ENCODE measurements around the gene PHLPP1. TPM values are rescaled to one million over a fixed set of nuclear protein-coding genes. Genes with fewer than 3 reads are reported as not detected.

Gene PHLPP1
- total RNA-seq, 2 experiments from 2014 or later: 6.8 to 7.1 TPM

GRCh38 chr18:62790871-62791772 is 75.8 kb downstream of the PHLPP1 start:
- DNase-seq (no peak), ATAC-seq (ENCODE audit: poor library complexity) (no peak)
- Histone ChIP-seq H3K4me1 (ENCODE audit: insufficient read depth, low read length) (no peaks in the 10 kb centered on the region), H3K36me3 (ENCODE audit: insufficient read depth, low read length) (no peaks in the 10 kb centered on the region), H3K4me3 (ENCODE audit: low read length) (no peak overlapping the region), H3K9me3 (ENCODE audit: control insufficient read depth in 1 of 2, insufficient read depth in 1 of 2, low read length in 2 of 2) (no peaks in the 10 kb centered on the region), H3K27me3 (ENCODE audit: control insufficient read depth in 1 of 2, insufficient read depth in 2 of 2, low read length in 2 of 2) (no peaks in the 10 kb centered on the region), H3K27ac (ENCODE audit: low read depth in 1 of 2, low read length in 2 of 2) (no peak overlapping the region)
- Mint-ChIP-seq H3K9me3 (no peaks in the 10 kb centered on the region), H3K27me3 (no peaks in the 10 kb centered on the region), H3K36me3 (ENCODE audit: low read depth) (no peaks in the 10 kb centered on the region), H3K4me3 (no peak overlapping the region), H3K27ac (no peak overlapping the region), H3K4me1 (ENCODE audit: low read depth) (peaks cover 36% of the 10 kb centered on the region)
- ChIA-PET CTCF (no interaction called here), POLR2A (interaction anchor here (1.0 kb wide), 1 partner anchor 76 kb away, joined by 3 read pairs; the partner anchor contains the start of gene PHLPP1)
- intact Hi-C loops (cut with DNase I, micrococcal nuclease): no loop called here
- TF ChIP-seq CTCF (IDR thresholded peaks at IDR 0.05): no peak

GRCh38 chr18:62792016-62792415 is 76.7 kb downstream of the PHLPP1 start:
- intact Hi-C loops (cut with DNase I, micrococcal nuclease): no loop called here
- Histone ChIP-seq H3K27me3 (ENCODE audit: control insufficient read depth in 1 of 2, insufficient read depth in 2 of 2, low read length in 2 of 2) (no peaks in the 10 kb centered on the region), H3K36me3 (ENCODE audit: insufficient read depth, low read length) (no peaks in the 10 kb centered on the region), H3K4me3 (ENCODE audit: low read length) (no peak overlapping the region), H3K4me1 (ENCODE audit: insufficient read depth, low read length) (no peaks in the 10 kb centered on the region), H3K27ac (ENCODE audit: low read depth in 1 of 2, low read length in 2 of 2) (no peak overlapping the region), H3K9me3 (ENCODE audit: control insufficient read depth in 1 of 2, insufficient read depth in 1 of 2, low read length in 2 of 2) (no peaks in the 10 kb centered on the region)
- H3K9me3 Mint-ChIP-seq: no peaks in the 10 kb centered on the region
- DNase-seq: no peak
- H3K4me3 Mint-ChIP-seq: no peak overlapping the region
- no peaks in the 10 kb centered on the region for H3K27me3 Mint-ChIP-seq
- H3K4me1 Mint-ChIP-seq (ENCODE audit: low read depth): peaks cover 36% of the 10 kb centered on the region
- ChIA-PET POLR2A (interaction anchor here (1.0 kb wide), 1 partner anchor 77 kb away, joined by 3 read pairs; the partner anchor contains the start of gene PHLPP1), CTCF (no interaction called here)
- no peak overlapping the region for H3K27ac Mint-ChIP-seq
- no peak for TF ChIP-seq CTCF (IDR thresholded peaks at IDR 0.05)
- ATAC-seq (ENCODE audit: poor library complexity): no peak
- H3K36me3 Mint-ChIP-seq (ENCODE audit: low read depth): no peaks in the 10 kb centered on the region

- Histone ChIP-seq H3K27me3 (ENCODE audit: control insufficient read depth in 1 of 2, insufficient read depth in 2 of 2, low read length in 2 of 2) (no peaks in the 10 kb centered on the region), H3K4me1 (ENCODE audit: insufficient read depth, low read length) (no peaks in the 10 kb centered on the region), H3K27ac (ENCODE audit: low read depth in 1 of 2, low read length in 2 of 2) (no peak overlapping the region), H3K4me3 (ENCODE audit: low read length) (no peak overlapping the region), H3K9me3 (ENCODE audit: control insufficient read depth in 1 of 2, insufficient read depth in 1 of 2, low read length in 2 of 2) (no peaks in the 10 kb centered on the region), H3K36me3 (ENCODE audit: insufficient read depth, low read length) (no peaks in the 10 kb centered on the region)
- no peak for TF ChIP-seq CTCF (IDR thresholded peaks at IDR 0.05)
- H3K4me3 Mint-ChIP-seq: no peak overlapping the region
- H3K9me3 Mint-ChIP-seq: no peaks in the 10 kb centered on the region
- no peaks in the 10 kb centered on the region for H3K36me3 Mint-ChIP-seq (ENCODE audit: low read depth)
- intact Hi-C loops (cut with DNase I, micrococcal nuclease): no loop called here
- H3K4me1 Mint-ChIP-seq (ENCODE audit: low read depth): peaks cover 9% of the 10 kb centered on the region
- ATAC-seq (ENCODE audit: poor library complexity) (no peak), DNase-seq (no peak)
- H3K27ac Mint-ChIP-seq: no peak overlapping the region
- CTCF ChIA-PET: interaction anchor here (0.6 kb wide), 1 partner anchor 645 kb away, joined by 5 read pairs; no protein-coding TSS in a partner anchor
- POLR2A ChIA-PET: no interaction called here
- H3K27me3 Mint-ChIP-seq: no peaks in the 10 kb centered on the region
Measured at GRCh38 chr18:62795813-62796212, 80.5 kb downstream of the PHLPP1 start.
